MM.1S (cell line): ENCODE data around the gene BORCS6.

ENCODE experiments used
- EZH2 ChIP-seq: fragments of 300-600 bp; sonication (generic); optimal IDR thresholded peaks from 2 replicates; pipeline ENCODE3; 2017; ENCODE audit warnings: low read depth, mild to moderate bottlenecking, antibody characterized with exemption, low read length, mixed read lengths
- EZH2phosphoT487 ChIP-seq: fragments of 300-600 bp; sonication (generic); IDR thresholded peaks from 2 replicates; pipeline ENCODE4 v1.6.1; 2018; ENCODE audit warnings: antibody characterized with exemption, low read length
- TF ChIP-seq, protein P1 (sequence below): fragments of 300-600 bp; sonication (generic); IDR thresholded peaks from 2 replicates; pipeline ENCODE4 v1.5.1; 2016; ENCODE audit warnings: antibody characterized with exemption, low read length, mixed read lengths

DNA sequence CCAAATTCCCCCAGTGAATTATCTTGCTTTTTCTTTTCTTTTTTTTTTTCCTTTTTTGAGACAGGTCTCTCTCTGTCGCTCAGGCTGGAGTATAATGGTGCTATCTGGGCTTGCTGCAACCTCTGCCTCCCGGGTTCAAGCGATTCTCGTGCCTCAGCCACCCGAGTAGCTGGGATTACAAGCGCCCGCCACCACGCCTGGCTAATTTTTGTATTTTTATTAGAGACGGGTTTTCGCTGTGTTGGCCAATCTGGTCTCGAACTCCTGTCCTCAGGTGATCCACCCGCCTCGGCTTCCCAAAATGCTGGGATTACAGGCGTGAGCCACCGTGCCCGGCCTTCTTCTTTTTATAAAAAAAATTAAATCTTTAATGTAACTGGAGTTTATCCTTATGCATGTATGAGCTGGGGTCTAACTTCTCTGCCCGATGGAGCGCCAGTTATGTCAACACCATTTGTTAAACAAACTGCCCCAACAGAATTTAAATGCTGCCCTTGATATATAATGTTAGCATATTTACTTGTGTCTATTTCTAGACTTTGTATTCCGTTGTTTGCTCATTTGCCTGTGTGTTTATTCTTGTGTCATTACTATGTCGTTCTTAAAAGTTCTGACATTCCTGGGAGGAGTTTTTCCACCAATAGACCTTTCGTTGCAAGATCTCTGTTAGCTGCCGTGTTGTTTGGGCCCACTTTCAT lies 20.9 kb upstream of the BORCS6 start:
- TF ChIP-seq, protein P1, sequence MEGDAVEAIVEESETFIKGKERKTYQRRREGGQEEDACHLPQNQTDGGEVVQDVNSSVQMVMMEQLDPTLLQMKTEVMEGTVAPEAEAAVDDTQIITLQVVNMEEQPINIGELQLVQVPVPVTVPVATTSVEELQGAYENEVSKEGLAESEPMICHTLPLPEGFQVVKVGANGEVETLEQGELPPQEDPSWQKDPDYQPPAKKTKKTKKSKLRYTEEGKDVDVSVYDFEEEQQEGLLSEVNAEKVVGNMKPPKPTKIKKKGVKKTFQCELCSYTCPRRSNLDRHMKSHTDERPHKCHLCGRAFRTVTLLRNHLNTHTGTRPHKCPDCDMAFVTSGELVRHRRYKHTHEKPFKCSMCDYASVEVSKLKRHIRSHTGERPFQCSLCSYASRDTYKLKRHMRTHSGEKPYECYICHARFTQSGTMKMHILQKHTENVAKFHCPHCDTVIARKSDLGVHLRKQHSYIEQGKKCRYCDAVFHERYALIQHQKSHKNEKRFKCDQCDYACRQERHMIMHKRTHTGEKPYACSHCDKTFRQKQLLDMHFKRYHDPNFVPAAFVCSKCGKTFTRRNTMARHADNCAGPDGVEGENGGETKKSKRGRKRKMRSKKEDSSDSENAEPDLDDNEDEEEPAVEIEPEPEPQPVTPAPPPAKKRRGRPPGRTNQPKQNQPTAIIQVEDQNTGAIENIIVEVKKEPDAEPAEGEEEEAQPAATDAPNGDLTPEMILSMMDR = no peak
- TF ChIP-seq EZH2phosphoT487 = no peak
- no peak for TF ChIP-seq EZH2
